CD4-positive, CD25-positive, alpha-beta regulatory T cell (primary cell): ENCODE measurements around the gene AGBL4. TPM values are rescaled to one million over a fixed set of nuclear protein-coding genes. Genes with fewer than 3 reads are reported as not detected.

ENCODE experiments used
- ATAC-seq, 2 donors: fragments of 150-1000 bp; cut with Tn5 transposase; one replicate each; pipeline ENCODE4 v1.10.0; 2021; ENCODE audit warnings: low read depth in 2 of 2, moderate number of reproducible peaks in 2 of 2, moderate library complexity in 1 of 2
- DNase-seq, 3 donors: peaks; one replicate each; pipeline versions ENCODE4 v3.0.0 to v3.0.0-alpha.2; 2012 to 2022; ENCODE audit warnings: mixed read lengths in 1 of 3
- H3K27ac ChIP-seq: one replicate; pipeline ENCODE4 v1.7.0; 2013; ENCODE audit warnings: mild to moderate bottlenecking, low read length; ENCODE audit not compliant: insufficient read depth, poor library complexity, severe bottlenecking
- H3K27me3 ChIP-seq: one replicate; pipeline ENCODE4 v1.7.0; 2013; ENCODE audit warnings: low read length; ENCODE audit not compliant: control insufficient read depth, insufficient read depth
- H3K36me3 ChIP-seq: one replicate; pipeline ENCODE4 v1.7.0; 2013; ENCODE audit warnings: mild to moderate bottlenecking, low read length, moderate library complexity; ENCODE audit not compliant: control insufficient read depth, insufficient read depth
- H3K4me1 ChIP-seq: 2 replicates; pipeline ENCODE4 v1.7.0; 2013; ENCODE audit warnings: mild to moderate bottlenecking, low read length; ENCODE audit not compliant: insufficient read depth, control insufficient read depth, poor library complexity, severe bottlenecking
- H3K4me3 ChIP-seq: one replicate; pipeline ENCODE4 v1.7.0; 2013; ENCODE audit warnings: low read depth, mild to moderate bottlenecking, low read length, moderate library complexity
- H3K9me3 ChIP-seq, 2 experiments: 1 replicate in 1 of 2; 2 replicates in 1 of 2; pipeline ENCODE4 v1.7.0; 2013; ENCODE audit warnings: low read length in 2 of 2, mild to moderate bottlenecking in 1 of 2, moderate library complexity in 1 of 2; ENCODE audit not compliant: control insufficient read depth in 2 of 2
- H3K27ac Mint-ChIP-seq, 3 donors: one replicate each; pipeline ENCODE4 v1.8.0; 2020 to 2022; ENCODE audit warnings: mild to moderate bottlenecking in 3 of 3, mixed read lengths in 3 of 3, moderate library complexity in 2 of 3
- H3K27me3 Mint-ChIP-seq: one replicate; pipeline ENCODE4 v1.8.0; 2022; ENCODE audit warnings: mild to moderate bottlenecking, mixed read lengths
- H3K36me3 Mint-ChIP-seq: one replicate; pipeline ENCODE4 v1.8.0; 2020; ENCODE audit warnings: mixed read lengths
- H3K4me1 Mint-ChIP-seq, 4 donors: one replicate each; pipeline ENCODE4 v1.8.0; 2020 to 2022; ENCODE audit warnings: mixed read lengths in 4 of 4, mild to moderate bottlenecking in 1 of 4
- H3K4me3 Mint-ChIP-seq, 4 donors: one replicate each; pipeline ENCODE4 v1.8.0; 2020 to 2022; ENCODE audit warnings: mild to moderate bottlenecking in 4 of 4, mixed read lengths in 4 of 4, moderate library complexity in 3 of 4
- H3K9me3 Mint-ChIP-seq, 7 donors: one replicate each; pipeline ENCODE4 v1.8.0; 2020 to 2022; ENCODE audit warnings: mixed read lengths in 7 of 7, mild to moderate bottlenecking in 3 of 7, moderate library complexity in 2 of 7
- polyA plus RNA-seq, 4 donors: library from polyadenylated mRNA; unstranded; fragments of 300-500 nt; fragmentation: Illumina TruSeq; gene quantifications; one replicate each; pipeline ENCODE4 v1.2.3, GENCODE V29; 2021
- total RNA-seq: library from RNA; stranded (reverse); gene quantifications from one replicate; pipeline ENCODE4 v1.2.3, GENCODE V29; 2022

The AGBL4 gene
- total and polyA plus RNA-seq, 5 donors from 2014 or later, result 0.47 TPM; not detected in 4

- H3K27me3 ChIP-seq, result no peaks in the 10 kb centered on the region
- no peak overlapping the region for H3K27ac ChIP-seq
- no peak for ATAC-seq
- Mint-ChIP-seq H3K4me1 (no peaks in the 10 kb centered on the region), H3K36me3 (no peaks in the 10 kb centered on the region), H3K9me3 (no peaks in the 10 kb centered on the region), H3K27ac (no peak overlapping the region), H3K27me3 (no peaks in the 10 kb centered on the region), H3K4me3 (no peak overlapping the region)
- H3K4me1 ChIP-seq, result no peaks in the 10 kb centered on the region
- no peaks in the 10 kb centered on the region for H3K36me3 ChIP-seq
- H3K9me3 ChIP-seq, result no peaks in the 10 kb centered on the region
- no peak for DNase-seq
- H3K4me3 ChIP-seq, result no peak overlapping the region
Measured at GRCh38 chr1:48552903-48553606, 1470.7 kb downstream of the AGBL4 start.

- Histone ChIP-seq H3K36me3 (no peaks in the 10 kb centered on the region), H3K27ac (no peak overlapping the region), H3K9me3 (no peaks in the 10 kb centered on the region), H3K27me3 (no peaks in the 10 kb centered on the region), H3K4me3 (no peak overlapping the region), H3K4me1 (no peaks in the 10 kb centered on the region)
- no peak overlapping the region for H3K27ac Mint-ChIP-seq
- H3K27me3 Mint-ChIP-seq, result no peaks in the 10 kb centered on the region
- DNase-seq, result no peak
- no peaks in the 10 kb centered on the region for H3K36me3 Mint-ChIP-seq
- no peaks in the 10 kb centered on the region for H3K4me1 Mint-ChIP-seq
- no peak for ATAC-seq
- no peak overlapping the region for H3K4me3 Mint-ChIP-seq
- H3K9me3 Mint-ChIP-seq, result no peaks in the 10 kb centered on the region
Measured at GRCh38 chr1:48552420-48552819, 1471.3 kb downstream of the AGBL4 start.

- Mint-ChIP-seq H3K9me3 (peaks cover 0 to 1% (median 0%) of the 10 kb centered on the region in 7 donors), H3K4me3 (no peak overlapping the region), H3K27me3 (no peaks in the 10 kb centered on the region), H3K36me3 (no peaks in the 10 kb centered on the region), H3K27ac (no peak overlapping the region), H3K4me1 (no peaks in the 10 kb centered on the region)
- Histone ChIP-seq H3K4me3 (no peak overlapping the region), H3K36me3 (no peaks in the 10 kb centered on the region), H3K9me3 (no peaks in the 10 kb centered on the region), H3K27ac (no peak overlapping the region), H3K4me1 (no peaks in the 10 kb centered on the region), H3K27me3 (no peaks in the 10 kb centered on the region)
- ATAC-seq, result no peak
- no peak for DNase-seq
Measured at GRCh38 chr1:48548985-48549384, 1474.8 kb downstream of the AGBL4 start.

- Histone ChIP-seq H3K4me1 (no peaks in the 10 kb centered on the region), H3K27ac (no peak overlapping the region), H3K9me3 (no peaks in the 10 kb centered on the region), H3K4me3 (no peak overlapping the region), H3K27me3 (no peaks in the 10 kb centered on the region), H3K36me3 (no peaks in the 10 kb centered on the region)
- Mint-ChIP-seq H3K4me3 (no peak overlapping the region), H3K36me3 (no peaks in the 10 kb centered on the region), H3K27ac (no peak overlapping the region), H3K27me3 (no peaks in the 10 kb centered on the region), H3K9me3 (peaks cover 0 to 1% (median 0%) of the 10 kb centered on the region in 7 donors), H3K4me1 (no peaks in the 10 kb centered on the region)
- ATAC-seq (no peak), DNase-seq (no peak)
Measured at GRCh38 chr1:48547561-48548220, 1476.1 kb downstream of the AGBL4 start.

GRCh38 chr1:48543854-48544253 is 1479.9 kb downstream of the AGBL4 start:
- Mint-ChIP-seq H3K36me3 (no peaks in the 10 kb centered on the region), H3K4me3 (no peak overlapping the region), H3K9me3 (peaks cover 0 to 2% (median 0%) of the 10 kb centered on the region in 7 donors), H3K4me1 (no peaks in the 10 kb centered on the region), H3K27me3 (no peaks in the 10 kb centered on the region), H3K27ac (no peak overlapping the region)
- ATAC-seq, result no peak
- H3K27ac ChIP-seq, result no peak overlapping the region
- no peaks in the 10 kb centered on the region for H3K4me1 ChIP-seq
- no peaks in the 10 kb centered on the region for H3K27me3 ChIP-seq
- no peaks in the 10 kb centered on the region for H3K36me3 ChIP-seq
- no peak overlapping the region for H3K4me3 ChIP-seq
- no peak for DNase-seq
- H3K9me3 ChIP-seq, result no peaks in the 10 kb centered on the region

- Mint-ChIP-seq H3K4me3 (no peak overlapping the region), H3K36me3 (no peaks in the 10 kb centered on the region), H3K9me3 (peaks cover 0 to 2% (median 0%) of the 10 kb centered on the region in 7 donors), H3K27me3 (no peaks in the 10 kb centered on the region), H3K4me1 (no peaks in the 10 kb centered on the region), H3K27ac (no peak overlapping the region)
- no peaks in the 10 kb centered on the region for H3K36me3 ChIP-seq
- no peaks in the 10 kb centered on the region for H3K9me3 ChIP-seq
- H3K4me3 ChIP-seq, result no peak overlapping the region
- ATAC-seq (no peak), DNase-seq (no peak)
- H3K27me3 ChIP-seq, result no peaks in the 10 kb centered on the region
- H3K4me1 ChIP-seq, result no peaks in the 10 kb centered on the region
- no peak overlapping the region for H3K27ac ChIP-seq
Measured at GRCh38 chr1:48540587-48540986, 1483.2 kb downstream of the AGBL4 start.

- ATAC-seq, result no peak
- no peaks in the 10 kb centered on the region for H3K36me3 ChIP-seq
- H3K27ac ChIP-seq, result no peak overlapping the region
- Mint-ChIP-seq H3K9me3 (peaks cover 0 to 2% (median 0%) of the 10 kb centered on the region in 7 donors), H3K4me3 (no peak overlapping the region), H3K4me1 (no peaks in the 10 kb centered on the region), H3K36me3 (no peaks in the 10 kb centered on the region), H3K27me3 (no peaks in the 10 kb centered on the region), H3K27ac (no peak overlapping the region)
- peaks cover 4% of the 10 kb centered on the region for H3K27me3 ChIP-seq
- no peak overlapping the region for H3K4me3 ChIP-seq
- no peaks in the 10 kb centered on the region for H3K9me3 ChIP-seq
- no peaks in the 10 kb centered on the region for H3K4me1 ChIP-seq
- no peak for DNase-seq
Measured at GRCh38 chr1:48536477-48536876, 1487.3 kb downstream of the AGBL4 start.

- no peaks in the 10 kb centered on the region for H3K27me3 Mint-ChIP-seq
- H3K4me3 Mint-ChIP-seq, result no peak overlapping the region
- no peak overlapping the region for H3K4me3 ChIP-seq
- DNase-seq (no peak), ATAC-seq (no peak)
- H3K27ac Mint-ChIP-seq, result no peak overlapping the region
- H3K27ac ChIP-seq, result no peak overlapping the region
- no peaks in the 10 kb centered on the region for H3K36me3 ChIP-seq
- no peaks in the 10 kb centered on the region for H3K9me3 ChIP-seq
- H3K4me1 Mint-ChIP-seq, result no peaks in the 10 kb centered on the region
- H3K27me3 ChIP-seq, result peaks cover 4% of the 10 kb centered on the region
- H3K9me3 Mint-ChIP-seq, result peaks cover 0 to 2% (median 0%) of the 10 kb centered on the region in 7 donors
- no peaks in the 10 kb centered on the region for H3K4me1 ChIP-seq
- no peaks in the 10 kb centered on the region for H3K36me3 Mint-ChIP-seq
Measured at GRCh38 chr1:48532976-48533375, 1490.8 kb downstream of the AGBL4 start.
